ENCODE measurements around the gene ABCB10. TPM values are rescaled to one million over a fixed set of nuclear protein-coding genes. Genes with fewer than 3 reads are reported as not detected.

The ABCB10 gene
- total RNA-seq, 2 experiments from 2014 or later: 9.8 to 11.0 TPM

DNA sequence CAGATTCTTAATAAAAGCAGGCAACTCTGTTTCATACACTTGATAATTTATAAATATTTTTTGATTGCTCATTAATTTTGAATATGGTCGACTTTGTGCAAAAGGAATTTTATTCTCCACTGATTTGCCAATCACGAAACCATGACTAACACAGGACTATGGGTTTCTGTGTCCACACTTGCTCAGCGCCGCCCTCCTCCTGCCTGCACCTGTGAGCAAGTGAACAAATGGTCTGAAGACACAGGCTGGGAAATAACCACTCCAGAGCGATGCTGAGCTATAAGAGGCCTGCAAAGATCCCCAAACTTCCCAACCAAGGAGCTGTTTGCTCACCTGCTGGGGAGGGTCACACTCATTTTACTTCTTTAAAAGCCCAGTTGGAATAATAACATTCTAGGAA is 19.6 kb downstream of the ABCB10 start:
- Mint-ChIP-seq H3K9me3 (no peaks in the 10 kb centered on the region), H3K27me3 (no peaks in the 10 kb centered on the region), H3K27ac (no peak overlapping the region), H3K36me3 (ENCODE audit: low read depth) (peaks cover 75% of the 10 kb centered on the region), H3K4me3 (no peak overlapping the region), H3K4me1 (ENCODE audit: low read depth) (peaks cover 16% of the 10 kb centered on the region)
- intact Hi-C loops (cut with DNase I, micrococcal nuclease): no loop called here
- POLR2A ChIA-PET: no interaction called here
- Histone ChIP-seq H3K36me3 (ENCODE audit: insufficient read depth, low read length) (peaks cover 61% of the 10 kb centered on the region), H3K4me1 (ENCODE audit: insufficient read depth, low read length) (peaks cover 6% of the 10 kb centered on the region), H3K27ac (ENCODE audit: low read depth in 1 of 2, low read length in 2 of 2) (no peak overlapping the region), H3K4me3 (ENCODE audit: low read length) (no peak overlapping the region), H3K27me3 (ENCODE audit: control insufficient read depth in 1 of 2, insufficient read depth in 2 of 2, low read length in 2 of 2) (no peaks in the 10 kb centered on the region), H3K9me3 (ENCODE audit: control insufficient read depth in 1 of 2, insufficient read depth in 1 of 2, low read length in 2 of 2) (no peaks in the 10 kb centered on the region)
- ATAC-seq (ENCODE audit: poor library complexity) (no peak), DNase-seq (no peak)
- CTCF ChIA-PET: no interaction called here
- TF ChIP-seq, protein P1, sequence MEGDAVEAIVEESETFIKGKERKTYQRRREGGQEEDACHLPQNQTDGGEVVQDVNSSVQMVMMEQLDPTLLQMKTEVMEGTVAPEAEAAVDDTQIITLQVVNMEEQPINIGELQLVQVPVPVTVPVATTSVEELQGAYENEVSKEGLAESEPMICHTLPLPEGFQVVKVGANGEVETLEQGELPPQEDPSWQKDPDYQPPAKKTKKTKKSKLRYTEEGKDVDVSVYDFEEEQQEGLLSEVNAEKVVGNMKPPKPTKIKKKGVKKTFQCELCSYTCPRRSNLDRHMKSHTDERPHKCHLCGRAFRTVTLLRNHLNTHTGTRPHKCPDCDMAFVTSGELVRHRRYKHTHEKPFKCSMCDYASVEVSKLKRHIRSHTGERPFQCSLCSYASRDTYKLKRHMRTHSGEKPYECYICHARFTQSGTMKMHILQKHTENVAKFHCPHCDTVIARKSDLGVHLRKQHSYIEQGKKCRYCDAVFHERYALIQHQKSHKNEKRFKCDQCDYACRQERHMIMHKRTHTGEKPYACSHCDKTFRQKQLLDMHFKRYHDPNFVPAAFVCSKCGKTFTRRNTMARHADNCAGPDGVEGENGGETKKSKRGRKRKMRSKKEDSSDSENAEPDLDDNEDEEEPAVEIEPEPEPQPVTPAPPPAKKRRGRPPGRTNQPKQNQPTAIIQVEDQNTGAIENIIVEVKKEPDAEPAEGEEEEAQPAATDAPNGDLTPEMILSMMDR (IDR thresholded peaks at IDR 0.05): no peak

DNA sequence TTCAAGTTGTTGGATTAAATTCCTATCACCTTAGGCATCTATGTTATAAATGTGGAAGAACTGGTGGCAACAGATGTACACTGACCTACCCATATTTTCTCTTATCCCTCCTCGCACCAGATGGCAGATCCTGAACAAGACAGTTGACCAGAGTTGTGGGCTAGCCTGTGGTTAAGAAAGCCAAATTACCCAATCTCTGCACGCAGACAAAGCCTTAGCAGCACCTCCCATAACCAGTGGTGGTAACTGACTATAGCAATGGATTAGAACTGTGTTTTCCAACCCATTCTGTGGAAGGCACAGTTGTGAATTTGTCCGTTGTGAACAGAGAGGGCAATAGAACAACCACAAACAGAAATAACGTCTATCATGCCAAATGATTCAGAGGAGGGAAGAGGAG is 20.6 kb downstream of the ABCB10 start:
- no peaks in the 10 kb centered on the region for H3K27me3 ChIP-seq (ENCODE audit: control insufficient read depth in 1 of 2, insufficient read depth in 2 of 2, low read length in 2 of 2)
- H3K4me1 ChIP-seq (ENCODE audit: insufficient read depth, low read length): peaks cover 6% of the 10 kb centered on the region
- ChIA-PET CTCF (no interaction called here), POLR2A (no interaction called here)
- H3K27ac Mint-ChIP-seq: no peak overlapping the region
- ATAC-seq (ENCODE audit: poor library complexity) (no peak), DNase-seq (no peak)
- H3K4me3 ChIP-seq (ENCODE audit: low read length): no peak overlapping the region
- no peaks in the 10 kb centered on the region for H3K9me3 ChIP-seq (ENCODE audit: control insufficient read depth in 1 of 2, insufficient read depth in 1 of 2, low read length in 2 of 2)
- no peak overlapping the region for H3K4me3 Mint-ChIP-seq
- H3K4me1 Mint-ChIP-seq (ENCODE audit: low read depth): peaks cover 8% of the 10 kb centered on the region
- no peak overlapping the region for H3K27ac ChIP-seq (ENCODE audit: low read depth in 1 of 2, low read length in 2 of 2)
- intact Hi-C loops (cut with DNase I, micrococcal nuclease): no loop called here
- H3K9me3 Mint-ChIP-seq: no peaks in the 10 kb centered on the region
- H3K36me3 Mint-ChIP-seq (ENCODE audit: low read depth): peaks cover 75% of the 10 kb centered on the region
- TF ChIP-seq, protein P1 (IDR thresholded peaks at IDR 0.05): no peak
- H3K36me3 ChIP-seq (ENCODE audit: insufficient read depth, low read length): peaks cover 58% of the 10 kb centered on the region
- H3K27me3 Mint-ChIP-seq: no peaks in the 10 kb centered on the region

DNA sequence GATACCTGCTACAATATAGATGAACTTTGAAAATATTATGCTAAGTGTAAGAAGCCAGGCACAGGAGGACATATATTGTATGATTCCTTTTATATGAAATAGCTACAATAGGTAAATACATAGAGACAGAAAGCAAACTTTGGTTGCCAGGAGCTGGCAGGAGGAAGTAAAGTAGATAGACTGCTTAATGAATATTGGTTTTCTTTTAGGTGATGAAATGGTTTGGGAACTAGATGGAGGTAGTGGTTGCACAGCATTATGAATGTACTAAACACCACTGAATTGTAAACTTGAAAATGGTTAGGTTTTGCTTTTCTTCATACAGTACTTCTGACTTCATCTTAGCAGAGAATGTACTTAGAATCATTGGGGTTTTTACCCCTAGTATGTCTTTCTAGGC is 21.5 kb downstream of the ABCB10 start:
- CTCF ChIA-PET: no interaction called here
- intact Hi-C loops (cut with DNase I, micrococcal nuclease): no loop called here

More for the DNA sequence above, 21.5 kb downstream of the ABCB10 start:
- DNase-seq (no peak), ATAC-seq (ENCODE audit: poor library complexity) (no peak)
- POLR2A ChIA-PET: no interaction called here
- Mint-ChIP-seq H3K9me3 (no peaks in the 10 kb centered on the region), H3K27ac (no peak overlapping the region), H3K4me1 (ENCODE audit: low read depth) (peaks cover 1% of the 10 kb centered on the region), H3K27me3 (no peaks in the 10 kb centered on the region), H3K36me3 (ENCODE audit: low read depth) (peaks cover 75% of the 10 kb centered on the region), H3K4me3 (no peak overlapping the region)
- H3K4me3 ChIP-seq (ENCODE audit: low read length): no peak overlapping the region
- H3K27ac ChIP-seq (ENCODE audit: low read depth in 1 of 2, low read length in 2 of 2): no peak overlapping the region
- peaks cover 55% of the 10 kb centered on the region for H3K36me3 ChIP-seq (ENCODE audit: insufficient read depth, low read length)
- no peaks in the 10 kb centered on the region for H3K9me3 ChIP-seq (ENCODE audit: control insufficient read depth in 1 of 2, insufficient read depth in 1 of 2, low read length in 2 of 2)
- peaks cover under 1% of the 10 kb centered on the region for H3K4me1 ChIP-seq (ENCODE audit: insufficient read depth, low read length)
- TF ChIP-seq, protein P1 (IDR thresholded peaks at IDR 0.05): no peak
- no peaks in the 10 kb centered on the region for H3K27me3 ChIP-seq (ENCODE audit: control insufficient read depth in 1 of 2, insufficient read depth in 2 of 2, low read length in 2 of 2)

Data from CD4-positive, alpha-beta T cell (primary cell).